Activated naive CD8-positive, alpha-beta T cell treated with anti-CD3 and anti-CD28 coated beads for 36 hours (primary cell): ENCODE results near the gene ADAMTSL1. TPM values are rescaled to one million over a fixed set of nuclear protein-coding genes. Genes with fewer than 3 reads are reported as not detected.

Experiments
- DNase-seq: peaks from one replicate; pipeline ENCODE4 v3.0.0; 2021
- H3K27ac Mint-ChIP-seq: one replicate; pipeline ENCODE4 v1.8.0; 2022; ENCODE audit warnings: mild to moderate bottlenecking, moderate library complexity, mixed read lengths
- H3K27me3 Mint-ChIP-seq: one replicate; pipeline ENCODE4 v1.8.0; 2022; ENCODE audit warnings: mild to moderate bottlenecking, mixed read lengths
- H3K36me3 Mint-ChIP-seq: one replicate; pipeline ENCODE4 v1.8.0; 2021; ENCODE audit warnings: mild to moderate bottlenecking, mixed read lengths
- H3K4me1 Mint-ChIP-seq: one replicate; pipeline ENCODE4 v1.8.0; 2021; ENCODE audit warnings: mixed read lengths
- H3K4me3 Mint-ChIP-seq: one replicate; pipeline ENCODE4 v1.8.0; 2022; ENCODE audit warnings: mild to moderate bottlenecking, moderate library complexity, mixed read lengths
- H3K9me3 Mint-ChIP-seq: one replicate; pipeline ENCODE4 v1.8.0; 2022; ENCODE audit warnings: mixed read lengths
- total RNA-seq, 2 experiments: library from RNA; stranded (reverse); gene quantifications; one replicate each; pipeline ENCODE4 v1.2.3, GENCODE V29; 2021

Gene ADAMTSL1
- total RNA-seq, 2 experiments from 2014 or later: not detected

DNA sequence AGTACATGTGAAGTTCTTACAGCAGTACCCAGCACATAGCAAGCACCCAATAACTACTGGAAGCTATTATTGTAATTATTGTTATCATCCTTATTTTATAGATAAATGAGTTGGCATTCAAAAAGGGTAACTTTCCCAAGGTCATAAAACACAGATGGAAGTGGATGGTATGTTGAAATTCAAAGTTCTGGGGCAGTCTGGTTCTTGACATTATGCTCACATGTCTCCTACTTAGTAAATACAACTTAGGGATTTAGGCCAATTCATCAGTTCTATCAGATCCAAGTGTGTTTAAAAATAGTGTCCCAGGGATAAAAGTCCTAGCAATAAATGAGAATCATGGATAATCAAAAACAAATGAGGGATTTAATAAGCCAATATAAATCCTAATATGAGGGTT lies 265.2 kb downstream of the ADAMTSL1 start:
- H3K4me3 Mint-ChIP-seq: no peak overlapping the region
- no peak overlapping the region for H3K27ac Mint-ChIP-seq
- DNase-seq: no peak
- no peaks in the 10 kb centered on the region for H3K9me3 Mint-ChIP-seq
- H3K4me1 Mint-ChIP-seq: no peaks in the 10 kb centered on the region
- no peaks in the 10 kb centered on the region for H3K27me3 Mint-ChIP-seq
- H3K36me3 Mint-ChIP-seq: no peaks in the 10 kb centered on the region

GRCh38 chr9:18739641-18740318 lies 265.8 kb downstream of the ADAMTSL1 start:
- H3K9me3 Mint-ChIP-seq: no peaks in the 10 kb centered on the region
- H3K27ac Mint-ChIP-seq: no peak overlapping the region
- H3K4me1 Mint-ChIP-seq: no peaks in the 10 kb centered on the region
- no peaks in the 10 kb centered on the region for H3K36me3 Mint-ChIP-seq
- no peak overlapping the region for H3K4me3 Mint-ChIP-seq
- DNase-seq: no peak
- H3K27me3 Mint-ChIP-seq: no peaks in the 10 kb centered on the region

GRCh38 chr9:18741359-18741758 lies 267.4 kb downstream of the ADAMTSL1 start:
- no peak overlapping the region for H3K27ac Mint-ChIP-seq
- H3K27me3 Mint-ChIP-seq: peaks cover 5% of the 10 kb centered on the region
- DNase-seq: no peak
- H3K9me3 Mint-ChIP-seq: no peaks in the 10 kb centered on the region
- H3K4me3 Mint-ChIP-seq: no peak overlapping the region
- H3K4me1 Mint-ChIP-seq: no peaks in the 10 kb centered on the region
- H3K36me3 Mint-ChIP-seq: no peaks in the 10 kb centered on the region

DNA sequence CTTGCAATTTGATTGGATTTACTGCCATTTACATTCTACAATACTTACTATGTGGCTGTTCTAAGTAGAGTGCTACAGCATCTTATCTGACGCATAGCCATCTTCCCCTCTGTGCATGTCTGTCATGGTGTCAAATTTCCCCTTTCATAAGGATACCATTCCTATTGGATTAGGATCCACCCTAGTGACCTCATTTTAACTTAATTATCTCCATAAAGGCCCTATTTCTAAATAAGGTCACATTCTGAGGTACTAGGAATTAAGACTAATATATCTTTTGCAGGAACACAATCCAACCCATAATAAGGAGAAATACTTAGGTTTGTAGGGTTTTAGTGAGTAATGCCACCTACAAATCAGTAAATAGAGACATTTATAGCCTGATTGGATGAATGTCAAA lies 268.0 kb downstream of the ADAMTSL1 start:
- no peak for DNase-seq
- no peak overlapping the region for H3K4me3 Mint-ChIP-seq
- no peaks in the 10 kb centered on the region for H3K36me3 Mint-ChIP-seq
- no peaks in the 10 kb centered on the region for H3K9me3 Mint-ChIP-seq
- H3K27me3 Mint-ChIP-seq: peaks cover 5% of the 10 kb centered on the region
- no peak overlapping the region for H3K27ac Mint-ChIP-seq
- no peaks in the 10 kb centered on the region for H3K4me1 Mint-ChIP-seq

DNA sequence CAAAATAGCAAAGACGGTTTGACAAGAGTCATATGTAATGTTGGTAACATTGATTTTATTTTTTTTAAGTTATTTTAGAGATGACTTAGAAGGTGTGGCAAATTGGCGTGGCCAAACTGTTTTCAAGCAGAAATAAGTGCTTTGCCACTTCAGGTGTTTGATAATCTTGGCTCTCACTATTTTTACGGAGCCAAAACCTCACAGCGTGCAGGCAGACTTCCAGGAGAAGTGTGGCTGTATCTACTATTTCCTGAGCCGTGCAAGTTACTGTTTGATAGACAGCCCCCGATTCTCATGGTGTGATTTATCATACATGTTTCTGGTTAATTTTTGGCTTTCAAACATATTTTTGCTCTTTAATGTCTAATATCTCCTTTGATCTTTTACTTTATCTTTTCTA lies 269.5 kb downstream of the ADAMTSL1 start:
- H3K27me3 Mint-ChIP-seq: peaks cover 5% of the 10 kb centered on the region
- DNase-seq: no peak
- no peaks in the 10 kb centered on the region for H3K36me3 Mint-ChIP-seq
- no peaks in the 10 kb centered on the region for H3K9me3 Mint-ChIP-seq
- H3K4me1 Mint-ChIP-seq: no peaks in the 10 kb centered on the region
- no peak overlapping the region for H3K27ac Mint-ChIP-seq
- no peak overlapping the region for H3K4me3 Mint-ChIP-seq

GRCh38 chr9:18743971-18744370 lies 270.0 kb downstream of the ADAMTSL1 start:
- Mint-ChIP-seq H3K27ac (no peak overlapping the region), H3K4me3 (no peak overlapping the region), H3K27me3 (peaks cover 5% of the 10 kb centered on the region), H3K9me3 (no peaks in the 10 kb centered on the region), H3K4me1 (no peaks in the 10 kb centered on the region), H3K36me3 (no peaks in the 10 kb centered on the region)
- no peak for DNase-seq

- no peak overlapping the region for H3K27ac Mint-ChIP-seq
- DNase-seq: no peak
- H3K27me3 Mint-ChIP-seq: peaks cover 5% of the 10 kb centered on the region
- H3K36me3 Mint-ChIP-seq: no peaks in the 10 kb centered on the region
- H3K4me3 Mint-ChIP-seq: no peak overlapping the region
- H3K4me1 Mint-ChIP-seq: no peaks in the 10 kb centered on the region
- H3K9me3 Mint-ChIP-seq: no peaks in the 10 kb centered on the region
These were observed 271.8 kb downstream of the ADAMTSL1 start for GRCh38 chr9:18745710-18746109.

DNA sequence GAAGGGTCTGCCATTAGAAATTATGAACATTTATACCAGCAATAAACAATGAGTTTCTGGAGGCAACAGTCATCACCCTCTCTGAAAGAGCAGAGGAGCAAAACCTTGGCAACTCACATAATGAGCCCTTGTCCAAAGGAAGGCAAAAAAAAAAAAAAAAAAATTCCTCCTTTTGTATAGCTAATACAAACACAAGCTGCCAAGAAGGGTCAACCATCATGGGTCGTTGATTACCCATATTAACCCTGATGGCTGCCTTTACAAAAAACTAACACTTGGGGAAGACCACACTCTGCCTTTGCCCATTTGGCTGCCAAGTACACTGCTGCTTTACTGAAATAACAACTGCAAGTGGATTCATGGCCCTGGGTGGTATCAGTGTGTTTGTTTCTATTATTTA lies 272.7 kb downstream of the ADAMTSL1 start:
- no peaks in the 10 kb centered on the region for H3K36me3 Mint-ChIP-seq
- DNase-seq: no peak
- no peak overlapping the region for H3K4me3 Mint-ChIP-seq
- H3K9me3 Mint-ChIP-seq: no peaks in the 10 kb centered on the region
- H3K4me1 Mint-ChIP-seq: no peaks in the 10 kb centered on the region
- H3K27ac Mint-ChIP-seq: no peak overlapping the region
- peaks cover 5% of the 10 kb centered on the region for H3K27me3 Mint-ChIP-seq

GRCh38 chr9:18747595-18747994 lies 273.6 kb downstream of the ADAMTSL1 start:
- no peak overlapping the region for H3K27ac Mint-ChIP-seq
- no peaks in the 10 kb centered on the region for H3K36me3 Mint-ChIP-seq
- H3K27me3 Mint-ChIP-seq: peaks cover 7% of the 10 kb centered on the region
- H3K4me1 Mint-ChIP-seq: no peaks in the 10 kb centered on the region
- no peak for DNase-seq
- no peaks in the 10 kb centered on the region for H3K9me3 Mint-ChIP-seq
- no peak overlapping the region for H3K4me3 Mint-ChIP-seq

DNA sequence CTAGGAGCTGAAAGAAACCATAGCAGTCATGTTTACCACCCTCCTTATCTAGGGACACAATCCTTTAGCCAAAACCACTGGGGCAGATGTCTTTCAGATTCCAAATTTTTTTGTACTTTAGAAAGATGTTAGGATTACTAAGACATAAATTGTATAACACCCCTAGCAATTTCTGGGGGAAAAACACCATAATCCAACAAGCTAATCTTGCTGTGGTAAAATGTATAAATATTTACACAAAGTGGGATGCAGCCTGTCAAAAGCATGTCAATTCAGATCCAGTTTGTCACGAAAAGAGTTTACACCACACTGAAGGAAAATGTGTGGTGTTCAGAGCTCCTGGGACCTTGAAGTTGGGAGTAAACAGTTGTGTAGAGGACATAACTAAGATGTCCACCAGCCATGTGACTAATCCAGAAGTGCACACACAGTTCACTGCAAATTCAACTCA lies 274.3 kb downstream of the ADAMTSL1 start:
- no peaks in the 10 kb centered on the region for H3K4me1 Mint-ChIP-seq
- no peaks in the 10 kb centered on the region for H3K36me3 Mint-ChIP-seq
- peaks cover 9% of the 10 kb centered on the region for H3K27me3 Mint-ChIP-seq
- DNase-seq: no peak
- H3K4me3 Mint-ChIP-seq: no peak overlapping the region
- H3K27ac Mint-ChIP-seq: no peak overlapping the region
- H3K9me3 Mint-ChIP-seq: no peaks in the 10 kb centered on the region

DNA sequence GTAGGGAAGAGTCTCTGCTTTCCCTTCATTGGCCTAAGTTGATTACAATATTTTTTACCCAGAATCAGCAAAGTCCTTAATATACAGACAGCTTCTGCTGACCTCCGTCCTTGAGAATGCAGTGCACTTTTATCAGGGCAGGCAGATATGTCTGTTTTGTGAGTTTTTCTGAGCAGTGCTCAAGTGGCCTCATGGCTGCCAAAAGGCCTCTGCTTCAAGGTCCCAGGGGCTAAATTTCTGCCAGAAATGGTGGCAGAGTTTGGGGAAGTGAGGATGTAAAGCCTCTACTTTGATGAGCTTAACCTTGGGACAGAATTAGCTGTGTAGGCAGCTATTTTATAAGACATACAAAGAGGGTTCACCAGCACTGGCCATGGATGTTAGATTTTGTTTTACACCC lies 275.8 kb downstream of the ADAMTSL1 start:
- Mint-ChIP-seq H3K4me1 (no peaks in the 10 kb centered on the region), H3K9me3 (no peaks in the 10 kb centered on the region), H3K4me3 (no peak overlapping the region), H3K27ac (no peak overlapping the region), H3K36me3 (no peaks in the 10 kb centered on the region), H3K27me3 (peaks cover 9% of the 10 kb centered on the region)
- no peak for DNase-seq

- no peak overlapping the region for H3K4me3 Mint-ChIP-seq
- no peak for DNase-seq
- H3K4me1 Mint-ChIP-seq: no peaks in the 10 kb centered on the region
- H3K9me3 Mint-ChIP-seq: no peaks in the 10 kb centered on the region
- H3K27ac Mint-ChIP-seq: no peak overlapping the region
- no peaks in the 10 kb centered on the region for H3K36me3 Mint-ChIP-seq
- peaks cover 3% of the 10 kb centered on the region for H3K27me3 Mint-ChIP-seq
These were observed 280.0 kb downstream of the ADAMTSL1 start for GRCh38 chr9:18753904-18754303.

- no peaks in the 10 kb centered on the region for H3K36me3 Mint-ChIP-seq
- no peak for DNase-seq
- H3K27ac Mint-ChIP-seq: no peak overlapping the region
- no peaks in the 10 kb centered on the region for H3K4me1 Mint-ChIP-seq
- H3K27me3 Mint-ChIP-seq: peaks cover 3% of the 10 kb centered on the region
- no peak overlapping the region for H3K4me3 Mint-ChIP-seq
- H3K9me3 Mint-ChIP-seq: no peaks in the 10 kb centered on the region
These were observed 280.6 kb downstream of the ADAMTSL1 start for GRCh38 chr9:18754537-18754936.

DNA sequence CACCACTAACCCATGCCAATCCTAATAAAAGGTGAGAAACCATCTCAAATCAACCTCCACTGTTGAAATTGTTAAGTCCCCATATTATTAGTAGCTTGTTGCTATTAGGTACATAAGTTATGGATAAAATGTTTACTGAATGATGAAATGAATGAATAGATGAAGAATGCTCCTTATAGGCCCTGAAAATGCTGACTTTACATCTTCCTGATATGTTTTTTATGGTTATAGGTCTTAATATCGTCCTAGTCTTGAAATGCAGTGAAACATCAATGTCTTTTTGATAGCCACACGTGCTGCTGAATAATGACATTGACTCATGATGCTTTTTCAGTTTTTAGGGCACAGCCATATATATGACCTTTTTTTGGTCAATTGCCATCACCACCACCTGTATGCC lies 281.3 kb downstream of the ADAMTSL1 start:
- Mint-ChIP-seq H3K36me3 (no peaks in the 10 kb centered on the region), H3K27me3 (peaks cover 3% of the 10 kb centered on the region), H3K9me3 (no peaks in the 10 kb centered on the region), H3K4me3 (no peak overlapping the region), H3K4me1 (no peaks in the 10 kb centered on the region), H3K27ac (no peak overlapping the region)
- no peak for DNase-seq

DNA sequence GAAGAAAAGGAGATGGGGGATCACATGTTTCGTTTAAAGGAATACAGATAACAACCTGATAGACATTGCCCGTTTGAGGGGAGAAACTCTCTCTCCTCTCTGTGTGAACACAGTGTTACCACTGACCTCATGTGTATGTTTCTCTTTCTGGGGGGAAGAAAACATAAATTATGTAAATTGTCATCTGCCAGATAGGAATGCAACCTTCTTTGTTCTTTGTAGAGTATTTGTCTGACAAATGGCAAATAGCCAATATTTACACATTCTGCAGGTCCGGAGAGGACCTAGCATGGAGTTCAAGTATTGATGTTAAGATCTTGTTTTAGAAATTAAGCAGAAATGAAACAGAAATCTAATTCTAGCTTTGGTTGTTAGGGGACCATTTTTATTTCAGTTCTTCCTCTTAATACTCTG lies 282.8 kb downstream of the ADAMTSL1 start:
- no peak for DNase-seq
- no peaks in the 10 kb centered on the region for H3K4me1 Mint-ChIP-seq
- H3K27me3 Mint-ChIP-seq: peaks cover 3% of the 10 kb centered on the region
- H3K4me3 Mint-ChIP-seq: no peak overlapping the region
- H3K9me3 Mint-ChIP-seq: no peaks in the 10 kb centered on the region
- H3K36me3 Mint-ChIP-seq: no peaks in the 10 kb centered on the region
- no peak overlapping the region for H3K27ac Mint-ChIP-seq

- DNase-seq: no peak
- H3K4me3 Mint-ChIP-seq: no peak overlapping the region
- peaks cover 6% of the 10 kb centered on the region for H3K27me3 Mint-ChIP-seq
- no peaks in the 10 kb centered on the region for H3K9me3 Mint-ChIP-seq
- no peaks in the 10 kb centered on the region for H3K36me3 Mint-ChIP-seq
- H3K4me1 Mint-ChIP-seq: no peaks in the 10 kb centered on the region
- H3K27ac Mint-ChIP-seq: no peak overlapping the region
These were observed 285.9 kb downstream of the ADAMTSL1 start for GRCh38 chr9:18759827-18760226.
